Gastroesophageal sphincter (tissue), 4 donors: ENCODE measurements around the gene MYO1H. TPM values are rescaled to one million over a fixed set of nuclear protein-coding genes. Genes with fewer than 3 reads are reported as not detected.
"Not testable (repeated sequence)": the region's sequence is repeated elsewhere in the genome, so short reads cannot be mapped to it uniquely, and the experiment has no call there.

Experiments
- ATAC-seq: fragments of 150-250 bp; one replicate; pipeline ENCODE4 v1.9.1; 2016; ENCODE audit warnings: mild to moderate bottlenecking, moderate library complexity
- H3K27ac ChIP-seq, 4 donors: fragments of 200-600 bp; sonication (generic) in 3 of 4; 1 replicate in 3 of 4; 2 replicates in 1 of 4; pipeline ENCODE4 v1.5.1; 2016 to 2019
- H3K27me3 ChIP-seq: fragments of 200-600 bp; sonication (generic); one replicate; pipeline ENCODE4 v1.5.1; 2019
- H3K36me3 ChIP-seq, 2 donors: fragments of 200-600 bp; sonication (generic); one replicate each; pipeline ENCODE4 v1.5.1; 2019; ENCODE audit warnings: control low read depth in 1 of 2
- H3K4me1 ChIP-seq, 3 donors: fragments of 200-600 bp; sonication (generic); 1 replicate in 2 of 3; 2 replicates in 1 of 3; pipeline ENCODE4 v1.5.1; 2016 to 2019; ENCODE audit warnings: control low read depth in 2 of 3
- H3K4me3 ChIP-seq, 2 donors: fragments of 200-600 bp; sonication (generic); one replicate each; pipeline ENCODE4 v1.5.1; 2019; ENCODE audit warnings: mild to moderate bottlenecking in 1 of 2, moderate library complexity in 1 of 2
- H3K9me3 ChIP-seq, 3 donors: fragments of 200-600 bp; sonication (generic); one replicate each; pipeline ENCODE4 v1.5.1; 2017 to 2019; ENCODE audit warnings: control low read depth in 2 of 3
- CTCF ChIP-seq, 4 experiments: fragments of 200-600 bp in 2 of 4; fragments of 450-650 bp in 2 of 4; sonication (generic) in 1 of 4; IDR thresholded peaks; one replicate each; pipeline ENCODE4 v1.5.1; 2017 to 2019; ENCODE audit warnings: antibody characterized with exemption in 4 of 4, mild to moderate bottlenecking in 2 of 4, moderate library complexity in 2 of 4
- EP300 ChIP-seq: sonication (generic); formaldehyde crosslinking; IDR thresholded peaks from one replicate; pipeline ENCODE4 v1.6.1; 2017; ENCODE audit warnings: antibody characterized with exemption, mild to moderate bottlenecking
- POLR2A ChIP-seq, 2 donors: fragments of 450-650 bp; IDR thresholded peaks; one replicate each; pipeline ENCODE4 v1.6.1; 2017; ENCODE audit warnings: antibody characterized with exemption in 2 of 2, mild to moderate bottlenecking in 2 of 2, moderate library complexity in 1 of 2
- POLR2AphosphoS5 ChIP-seq: sonication (generic); formaldehyde crosslinking; IDR thresholded peaks from one replicate; pipeline ENCODE4 v1.6.1; 2017; ENCODE audit warnings: antibody characterized with exemption
- WGBS, 2 donors: methylation state at CpG; one replicate each; pipeline ENCODE4 v1.1.5; 2018; ENCODE audit warnings: low coverage in 1 of 2; 5-methylcytosine and 5-hydroxymethylcytosine counted together
- total RNA-seq, 4 donors: library from RNA; depleted of rRNA; stranded (reverse); fragments of >200 nt; gene quantifications; one replicate each; pipeline ENCODE4 v1.1.0, GENCODE V29; 2016

MYO1H gene
- total RNA-seq, 4 donors from 2014 or later: not detected

DNA sequence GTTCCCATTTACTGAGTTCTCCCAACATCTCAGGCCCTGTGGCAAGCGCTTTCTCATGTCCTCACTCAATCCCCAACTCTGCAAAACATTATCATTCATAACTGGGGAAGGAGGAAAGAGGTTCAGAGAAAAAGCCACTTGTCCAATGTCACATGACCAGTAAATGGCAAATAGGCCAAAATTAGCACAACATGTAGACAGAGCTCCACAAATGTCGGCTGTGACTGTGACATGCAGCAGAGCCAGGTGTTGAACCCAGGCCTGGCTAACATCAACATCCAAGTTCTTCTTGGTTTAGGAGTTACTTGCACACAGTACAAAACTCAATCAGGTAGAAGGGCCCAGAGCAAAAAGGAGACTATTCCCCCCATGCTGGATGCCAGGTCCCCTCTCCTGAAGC is 118.6 kb downstream of the MYO1H start:
- Histone ChIP-seq H3K27ac (peak overlapping the region; percentile 22 to 98 (median 92)), H3K9me3 (no peaks in the 10 kb centered on the region), H3K27me3 (no peaks in the 10 kb centered on the region), H3K36me3 (peaks cover 0 to 51% of the 10 kb centered on the region in 2 donors), H3K4me1 (peaks cover 38 to 94% (median 60%) of the 10 kb centered on the region in 3 donors), H3K4me3 (no peak overlapping the region)
- ATAC-seq: no peak
- 57% methylated on average over 2 of the region's 2 CpGs; no CpG with 5 or more reads in 1 of the 2 donors for WGBS, 2 donors
- no peak for TF ChIP-seq EP300
- TF ChIP-seq POLR2A (IDR thresholded peaks at IDR 0.05): no peak
- no peak for TF ChIP-seq POLR2AphosphoS5
- TF ChIP-seq CTCF (IDR thresholded peaks at IDR 0.05): no peak

GRCh38 chr12:109466821-109467220 is 119.1 kb downstream of the MYO1H start:
- H3K36me3 ChIP-seq: peaks cover 0 to 51% of the 10 kb centered on the region in 2 donors
- WGBS, 2 donors: 31% methylated on average over 3 of the region's 3 CpGs; no CpG with 5 or more reads in 1 of the 2 donors
- TF ChIP-seq POLR2AphosphoS5: no peak
- no peak for TF ChIP-seq EP300
- TF ChIP-seq POLR2A (IDR thresholded peaks at IDR 0.05): no peak
- H3K27me3 ChIP-seq: no peaks in the 10 kb centered on the region
- no peaks in the 10 kb centered on the region for H3K9me3 ChIP-seq
- ATAC-seq: no peak
- H3K4me1 ChIP-seq: peaks cover 34 to 93% (median 55%) of the 10 kb centered on the region in 3 donors
- peak overlapping the region; percentile 57 to 98 (median 92) for H3K27ac ChIP-seq
- no peak overlapping the region for H3K4me3 ChIP-seq

GRCh38 chr12:109467978-109468676 is 120.4 kb downstream of the MYO1H start:
- Histone ChIP-seq H3K36me3 (peaks cover 0 to 51% of the 10 kb centered on the region in 2 donors), H3K4me1 (peaks cover 30 to 93% (median 47%) of the 10 kb centered on the region in 3 donors), H3K9me3 (no peaks in the 10 kb centered on the region), H3K27me3 (no peaks in the 10 kb centered on the region), H3K4me3 (no peak overlapping the region), H3K27ac (peak overlapping the region; percentile 57 to 98 (median 92))
- no peak for ATAC-seq
- no peak for TF ChIP-seq POLR2AphosphoS5
- no peak for TF ChIP-seq EP300
- no peak for TF ChIP-seq CTCF (IDR thresholded peaks at IDR 0.05)
- WGBS, 2 donors: 20 to 71% methylated on average over 1 to 2 of the region's 8 CpGs

- no peaks in the 10 kb centered on the region for H3K27me3 ChIP-seq
- no peak overlapping the region for H3K4me3 ChIP-seq
- H3K4me1 ChIP-seq: peaks cover 19 to 93% (median 39%) of the 10 kb centered on the region in 3 donors
- H3K36me3 ChIP-seq: peaks cover 0 to 51% of the 10 kb centered on the region in 2 donors
- TF ChIP-seq POLR2A (IDR thresholded peaks at IDR 0.05) (no peak), POLR2AphosphoS5 (no peak), EP300 (no peak), CTCF (IDR thresholded peaks at IDR 0.05) (no peak)
- ATAC-seq: no peak
- WGBS, 2 donors: 67 to 80% methylated on average over 1 to 6 of the region's 10 CpGs
- H3K9me3 ChIP-seq: no peaks in the 10 kb centered on the region
- H3K27ac ChIP-seq: peak overlapping the region in 3 of 4 donors; percentile 9 to 52 (median 51)
These were observed 121.8 kb downstream of the MYO1H start for GRCh38 chr12:109469517-109469916.

- Histone ChIP-seq H3K9me3 (no peaks in the 10 kb centered on the region), H3K36me3 (peaks cover 0 to 24% of the 10 kb centered on the region in 2 donors), H3K4me3 (no peak overlapping the region), H3K27ac (peak overlapping the region in 3 of 4 donors; percentile 37 to 98 (median 41)), H3K4me1 (peaks cover 2 to 81% (median 19%) of the 10 kb centered on the region in 3 donors), H3K27me3 (no peaks in the 10 kb centered on the region)
- TF ChIP-seq EP300 (no peak), CTCF (IDR thresholded peaks at IDR 0.05) (no peak), POLR2A (IDR thresholded peaks at IDR 0.05) (no peak), POLR2AphosphoS5 (no peak)
- no peak for ATAC-seq
- WGBS, 2 donors: 87 to 88% methylated on average over 2 to 3 of the region's 3 CpGs
These were observed 125.3 kb downstream of the MYO1H start for GRCh38 chr12:109473006-109473405.

GRCh38 chr12:109473526-109474270 is 126.0 kb downstream of the MYO1H start:
- WGBS, 2 donors: 84 to 86% methylated on average over 8 to 11 of the region's 16 CpGs
- Histone ChIP-seq H3K27ac (peak overlapping the region in 3 of 4 donors; percentile 45 to 98 (median 98)), H3K4me1 (peaks cover 2 to 83% (median 22%) of the 10 kb centered on the region in 3 donors), H3K36me3 (peaks cover 0 to 17% of the 10 kb centered on the region in 2 donors)
- H3K4me3 ChIP-seq, H3K27me3 ChIP-seq, ATAC-seq, H3K9me3 ChIP-seq: not testable (repeated sequence)
